Mucosa of stomach (tissue), 1 donor: ENCODE data around the gene KDM4E.
A peak's percentile ranks its signal among the peaks of the same experiment; 100 is the strongest.

Experiments
- H3K27me3 ChIP-seq: one replicate; pipeline ENCODE4 v1.7.0; 2013; ENCODE audit warnings: mild to moderate bottlenecking, low read length; ENCODE audit not compliant: control insufficient read depth, insufficient read depth
- H3K36me3 ChIP-seq: one replicate; pipeline ENCODE4 v1.7.0; 2013; ENCODE audit warnings: low read length; ENCODE audit not compliant: control insufficient read depth, insufficient read depth
- H3K4me1 ChIP-seq: one replicate; pipeline ENCODE4 v1.7.0; 2013; ENCODE audit warnings: mild to moderate bottlenecking, low read length; ENCODE audit not compliant: control insufficient read depth, insufficient read depth
- H3K4me3 ChIP-seq: one replicate; pipeline ENCODE4 v1.7.0; 2013; ENCODE audit warnings: low read length
- H3K9ac ChIP-seq: one replicate; pipeline ENCODE4 v1.7.0; 2013; ENCODE audit warnings: mild to moderate bottlenecking, low read length, moderate library complexity
- H3K9me3 ChIP-seq: one replicate; pipeline ENCODE4 v1.7.0; 2013; ENCODE audit warnings: mild to moderate bottlenecking, low read length, moderate library complexity; ENCODE audit not compliant: control insufficient read depth
- donor health status: Pancreatic carcinoma.

Gene KDM4E

GRCh38 chr11:95055283-95055897, 30.3 kb downstream of the KDM4E start:
- no peaks in the 10 kb centered on the region for H3K36me3 ChIP-seq
- no peaks in the 10 kb centered on the region for H3K9me3 ChIP-seq
- H3K27me3 ChIP-seq, result no peaks in the 10 kb centered on the region
- no peaks in the 10 kb centered on the region for H3K4me1 ChIP-seq
- H3K4me3 ChIP-seq, result no peak overlapping the region
- H3K9ac ChIP-seq, result no peak overlapping the region

GRCh38 chr11:95057959-95058358, 32.9 kb downstream of the KDM4E start:
- H3K4me1 ChIP-seq, result no peaks in the 10 kb centered on the region
- no peaks in the 10 kb centered on the region for H3K27me3 ChIP-seq
- H3K9me3 ChIP-seq, result no peaks in the 10 kb centered on the region
- H3K4me3 ChIP-seq, result no peak overlapping the region
- no peaks in the 10 kb centered on the region for H3K36me3 ChIP-seq
- no peak overlapping the region for H3K9ac ChIP-seq

- Histone ChIP-seq H3K9me3 (no peaks in the 10 kb centered on the region), H3K36me3 (no peaks in the 10 kb centered on the region), H3K9ac (no peak overlapping the region), H3K4me3 (no peak overlapping the region), H3K4me1 (no peaks in the 10 kb centered on the region), H3K27me3 (no peaks in the 10 kb centered on the region)
Observed at GRCh38 chr11:95058621-95059020, 33.6 kb downstream of the KDM4E start.

DNA sequence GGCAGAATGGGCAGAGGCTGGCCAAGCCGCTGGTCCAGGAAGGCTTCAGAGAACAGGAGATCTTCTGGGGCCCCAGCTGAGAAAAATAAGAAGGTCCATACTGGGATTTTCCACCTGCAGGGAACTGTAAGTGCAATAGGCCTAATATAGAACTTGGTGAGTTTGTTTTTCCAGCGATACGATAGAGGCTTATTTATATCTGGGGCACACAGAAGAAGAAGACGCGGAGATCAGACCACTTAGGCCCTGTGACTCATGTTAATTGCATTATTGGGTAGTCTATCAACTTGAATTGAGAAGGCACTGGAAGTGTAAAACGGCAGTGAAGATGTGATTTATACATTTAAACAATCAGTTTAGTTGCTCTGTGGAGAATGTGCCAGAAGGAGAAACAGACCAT, 34.0 kb downstream of the KDM4E start:
- H3K36me3 ChIP-seq, result no peaks in the 10 kb centered on the region
- H3K27me3 ChIP-seq, result no peaks in the 10 kb centered on the region
- no peaks in the 10 kb centered on the region for H3K9me3 ChIP-seq
- H3K4me3 ChIP-seq, result no peak overlapping the region
- H3K9ac ChIP-seq, result no peak overlapping the region
- H3K4me1 ChIP-seq, result no peaks in the 10 kb centered on the region

DNA sequence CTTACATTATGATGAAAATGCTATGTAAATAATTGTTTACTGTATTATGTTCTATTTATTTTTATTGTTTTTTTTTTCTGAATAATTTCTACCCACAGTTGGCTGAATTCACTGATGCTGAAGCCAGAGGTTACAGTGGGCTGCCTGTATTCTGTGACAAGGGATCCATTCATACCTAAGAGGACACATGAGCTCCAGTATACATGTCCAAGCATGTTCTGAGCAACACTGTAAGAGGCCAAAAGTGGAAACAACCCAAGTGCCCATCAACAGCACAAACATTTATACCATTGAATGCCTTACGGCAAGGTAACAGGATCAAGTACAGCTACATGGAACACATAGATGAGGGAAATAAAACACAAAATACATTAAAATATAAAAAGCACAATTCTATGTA, 40.3 kb downstream of the KDM4E start:
- Histone ChIP-seq H3K27me3 (no peaks in the 10 kb centered on the region), H3K4me3 (no peak overlapping the region), H3K36me3 (no peaks in the 10 kb centered on the region), H3K9ac (no peak overlapping the region), H3K9me3 (no peaks in the 10 kb centered on the region), H3K4me1 (peaks cover 9% of the 10 kb centered on the region)

DNA sequence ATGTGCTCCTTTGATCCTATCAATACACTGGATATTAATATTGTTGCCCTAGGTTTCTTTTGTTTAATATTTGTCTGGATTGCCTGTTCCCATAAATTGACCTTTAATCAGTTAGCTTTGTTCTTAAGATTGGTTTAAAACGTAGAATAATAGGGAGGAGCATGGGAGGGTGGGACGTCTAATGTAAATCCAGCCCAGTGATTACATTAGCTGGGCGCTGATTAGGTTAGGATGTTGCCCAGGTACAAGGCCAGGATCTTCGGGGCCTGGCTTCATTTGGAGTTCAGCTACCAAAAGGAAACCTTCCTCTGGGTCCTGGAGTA, 41.6 kb downstream of the KDM4E start, which contains the start of gene SRSF8:
TSS of gene SRSF8 (plus strand) at position 204 of the 323 bp plus-strand sequence. CDS start 308 bp downstream, outside the sequence.
- Histone ChIP-seq H3K4me1 (peaks cover 11% of the 10 kb centered on the region), H3K27me3 (no peaks in the 10 kb centered on the region), H3K9ac (peak within 1 kb of the TSS; percentile 90), H3K4me3 (peak within 1 kb of the TSS; percentile 91), H3K9me3 (no peaks in the 10 kb centered on the region), H3K36me3 (no peaks in the 10 kb centered on the region)

- peaks cover 11% of the 10 kb centered on the region for H3K4me1 ChIP-seq
- H3K4me3 ChIP-seq, result peak overlapping the region; percentile 91
- H3K9me3 ChIP-seq, result no peaks in the 10 kb centered on the region
- H3K9ac ChIP-seq, result peak overlapping the region; percentile 90
- H3K36me3 ChIP-seq, result no peaks in the 10 kb centered on the region
- H3K27me3 ChIP-seq, result no peaks in the 10 kb centered on the region
Observed at GRCh38 chr11:95067039-95067840, 42.2 kb downstream of the KDM4E start.

- Histone ChIP-seq H3K9me3 (no peaks in the 10 kb centered on the region), H3K27me3 (no peaks in the 10 kb centered on the region), H3K4me1 (peaks cover 11% of the 10 kb centered on the region), H3K4me3 (peak overlapping the region; percentile 91), H3K9ac (peak overlapping the region; percentile 90), H3K36me3 (no peaks in the 10 kb centered on the region)
Observed at GRCh38 chr11:95067841-95068219, 42.8 kb downstream of the KDM4E start.

- Histone ChIP-seq H3K9ac (peak overlapping the region; percentile 90), H3K4me1 (peaks cover 11% of the 10 kb centered on the region), H3K9me3 (no peaks in the 10 kb centered on the region), H3K27me3 (no peaks in the 10 kb centered on the region), H3K4me3 (peak overlapping the region; percentile 91), H3K36me3 (no peaks in the 10 kb centered on the region)
Observed at GRCh38 chr11:95068549-95068948, 43.5 kb downstream of the KDM4E start.

- Histone ChIP-seq H3K4me1 (peaks cover 20% of the 10 kb centered on the region), H3K27me3 (no peaks in the 10 kb centered on the region), H3K9me3 (no peaks in the 10 kb centered on the region), H3K36me3 (no peaks in the 10 kb centered on the region), H3K9ac (no peak overlapping the region), H3K4me3 (no peak overlapping the region)
Observed at GRCh38 chr11:95070471-95070870, 45.4 kb downstream of the KDM4E start.

GRCh38 chr11:95072948-95073347, 47.9 kb downstream of the KDM4E start:
- no peaks in the 10 kb centered on the region for H3K9me3 ChIP-seq
- H3K9ac ChIP-seq, result no peak overlapping the region
- H3K4me1 ChIP-seq, result peaks cover 20% of the 10 kb centered on the region
- no peaks in the 10 kb centered on the region for H3K27me3 ChIP-seq
- H3K4me3 ChIP-seq, result no peak overlapping the region
- no peaks in the 10 kb centered on the region for H3K36me3 ChIP-seq

DNA sequence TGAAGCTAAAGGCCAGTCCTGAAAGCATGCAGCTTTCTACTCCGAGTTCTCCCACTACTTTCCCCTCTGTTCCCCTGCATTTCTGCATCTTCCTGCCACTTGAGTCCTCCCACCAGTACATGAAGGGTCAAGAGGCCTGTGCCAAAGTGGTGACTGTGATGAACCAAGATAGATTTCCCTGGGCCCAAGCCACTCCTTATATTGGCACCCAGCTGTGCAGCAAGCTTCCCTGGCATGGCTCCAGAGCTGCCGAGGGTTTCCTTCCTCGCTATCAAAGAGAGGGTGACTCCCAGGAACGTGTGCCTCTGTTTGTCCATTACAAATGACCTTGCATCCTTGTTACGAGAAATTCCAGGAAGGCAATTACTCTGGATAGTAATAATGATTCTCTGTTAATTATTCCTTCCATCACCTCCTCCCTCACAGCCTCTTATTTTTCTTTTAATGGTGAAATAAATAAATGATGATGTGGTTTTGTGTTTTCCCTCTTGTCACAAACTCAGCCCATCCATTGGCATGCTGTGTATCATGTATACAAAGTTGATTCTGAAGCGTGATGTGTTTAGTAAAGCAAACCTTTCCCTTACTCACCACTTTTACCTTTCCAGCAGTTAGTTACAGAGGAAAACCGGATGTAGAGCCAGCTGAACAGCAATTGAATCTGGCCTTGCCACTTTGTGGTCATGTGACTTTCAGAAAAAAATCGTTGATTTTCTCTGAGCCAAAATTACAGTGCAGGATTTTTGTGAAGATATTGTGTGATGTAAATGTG, 49.9 kb downstream of the KDM4E start:
- H3K4me3 ChIP-seq, result no peak overlapping the region
- H3K4me1 ChIP-seq, result peaks cover 12% of the 10 kb centered on the region
- no peaks in the 10 kb centered on the region for H3K9me3 ChIP-seq
- no peaks in the 10 kb centered on the region for H3K36me3 ChIP-seq
- H3K9ac ChIP-seq, result no peak overlapping the region
- no peaks in the 10 kb centered on the region for H3K27me3 ChIP-seq
